HG02678 (cell line): Measurements from ENCODE around the gene HS3ST2.
"Not testable (repeated sequence)": the region's sequence is repeated elsewhere in the genome, so short reads cannot be mapped to it uniquely, and the experiment has no call there.

Experiments
- ATAC-seq: cut with Tn5 transposase; IDR thresholded peaks from one replicate; pipeline ENCODE4 v1.9.1; 2021; ENCODE audit warnings: mild to moderate bottlenecking, moderate library complexity; ENCODE audit not compliant: unreplicated experiment

HS3ST2 gene

GRCh38 chr16:22813223-22813947 is 577 bp upstream of the HS3ST2 start:
- no peak for ATAC-seq

GRCh38 chr16:22814711-22815105 is 746 bp downstream of the HS3ST2 start:
- no peak for ATAC-seq

GRCh38 chr16:22815863-22816262 is 1.9 kb downstream of the HS3ST2 start:
- ATAC-seq = no peak

- ATAC-seq = no peak
Measured at GRCh38 chr16:22816475-22816874, 2.5 kb downstream of the HS3ST2 start.

DNA sequence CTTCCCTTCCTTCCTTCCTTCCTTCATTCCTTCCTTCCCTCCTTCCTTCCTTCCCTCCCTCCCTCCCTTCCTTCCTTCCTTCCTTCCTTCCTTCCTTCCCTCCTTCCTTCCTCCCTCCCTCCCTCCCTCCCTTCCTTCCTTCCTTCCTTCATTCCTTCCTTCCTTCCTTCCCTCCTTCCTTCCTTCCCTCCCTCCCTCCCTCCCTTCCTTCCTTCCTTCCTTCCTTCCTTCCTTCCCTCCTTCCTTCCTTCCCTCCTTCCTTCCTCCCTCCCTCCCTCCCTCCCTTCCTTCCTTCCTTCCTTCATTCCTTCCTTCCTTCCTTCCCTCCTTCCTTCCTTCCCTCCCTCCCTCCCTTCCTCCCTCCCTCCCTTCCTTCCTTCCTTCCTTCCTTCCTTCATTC is 4.8 kb downstream of the HS3ST2 start:
- not testable (repeated sequence) for ATAC-seq

- ATAC-seq = no peak
Measured at GRCh38 chr16:22838681-22839080, 24.7 kb downstream of the HS3ST2 start.

- not testable (repeated sequence) for ATAC-seq
Measured at GRCh38 chr16:22842031-22842430, 28.1 kb downstream of the HS3ST2 start.

DNA sequence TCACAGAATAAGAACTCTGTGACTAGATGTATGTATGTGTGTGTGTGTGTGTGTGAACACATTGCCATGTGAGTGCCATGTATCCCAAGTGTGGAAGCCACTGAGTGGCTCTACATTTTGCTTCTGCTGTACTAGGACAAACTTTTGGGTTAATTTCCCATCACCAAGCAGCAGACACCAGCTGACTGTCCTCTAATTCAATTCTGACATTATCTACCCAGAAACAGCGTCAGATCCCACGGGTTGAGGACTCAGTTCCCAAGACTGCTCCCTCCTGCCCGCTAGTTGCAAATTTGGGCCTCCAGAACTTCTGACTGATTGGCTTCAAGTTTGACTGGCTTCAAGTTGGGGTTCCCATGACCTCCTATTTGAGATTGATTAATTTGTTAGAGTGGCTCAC is 29.2 kb downstream of the HS3ST2 start:
- no peak for ATAC-seq

DNA sequence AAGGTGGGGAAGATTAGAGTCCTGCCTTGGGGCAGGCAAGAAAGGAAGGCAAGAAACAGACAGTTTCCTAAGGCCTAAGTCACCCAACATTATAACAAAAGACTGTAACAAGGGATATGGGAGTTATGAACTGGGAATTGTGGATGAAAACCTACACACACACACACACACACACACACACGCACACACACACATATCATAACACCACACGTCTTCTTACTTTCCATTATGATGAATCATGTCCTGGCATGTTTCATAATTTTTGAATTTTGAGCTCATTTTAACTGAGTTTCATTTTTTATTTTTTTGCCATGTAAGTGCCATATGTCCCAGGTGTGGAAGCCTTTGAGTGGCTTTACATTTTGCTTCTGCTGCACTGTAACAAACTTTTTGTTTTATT is 29.9 kb downstream of the HS3ST2 start:
- no peak for ATAC-seq

- ATAC-seq = no peak
Measured at GRCh38 chr16:22844416-22844815, 30.5 kb downstream of the HS3ST2 start.

DNA sequence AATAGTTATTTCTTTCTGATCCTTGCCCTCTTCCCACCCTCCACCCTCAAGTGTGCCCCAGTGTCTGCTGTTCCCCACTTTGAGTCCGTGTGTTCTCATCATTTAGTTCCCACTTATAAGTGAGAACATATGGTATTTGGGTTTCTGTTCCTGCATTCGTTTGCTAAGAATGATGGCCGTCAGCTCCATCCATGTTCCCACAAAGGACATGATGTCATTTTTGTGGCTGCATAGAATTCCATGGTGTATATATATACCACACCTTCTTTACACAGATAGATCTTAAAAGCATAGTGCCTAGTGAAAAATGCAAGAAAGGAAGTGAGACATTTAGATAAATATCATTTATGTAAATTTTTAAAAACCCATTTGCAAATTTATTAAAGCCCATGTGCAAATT is 33.1 kb downstream of the HS3ST2 start:
- no peak for ATAC-seq

- no peak for ATAC-seq
Measured at GRCh38 chr16:22847690-22848089, 33.7 kb downstream of the HS3ST2 start.

DNA sequence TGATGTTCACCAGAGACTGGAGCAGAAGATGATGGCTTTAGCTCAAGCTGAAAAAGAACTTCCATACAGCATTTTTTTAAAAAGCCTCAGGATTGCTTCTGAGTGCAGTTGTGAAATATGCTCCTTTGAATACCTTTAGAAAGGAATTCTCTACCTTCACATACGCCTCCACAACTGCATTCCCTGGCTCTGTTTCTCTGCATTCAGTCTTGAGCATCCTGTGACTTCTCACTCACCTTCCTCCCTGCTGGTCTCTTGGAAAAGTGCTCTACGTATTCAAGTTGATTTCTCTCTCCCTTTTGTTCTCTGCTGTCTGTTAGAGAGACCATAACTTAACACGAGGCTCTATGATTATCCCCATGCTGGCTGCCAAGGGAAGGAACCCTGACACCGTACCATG is 34.5 kb downstream of the HS3ST2 start:
- ATAC-seq = no peak

- no peak for ATAC-seq
Measured at GRCh38 chr16:22849517-22849916, 35.6 kb downstream of the HS3ST2 start.

GRCh38 chr16:22855231-22855630 is 41.3 kb downstream of the HS3ST2 start:
- no peak for ATAC-seq

DNA sequence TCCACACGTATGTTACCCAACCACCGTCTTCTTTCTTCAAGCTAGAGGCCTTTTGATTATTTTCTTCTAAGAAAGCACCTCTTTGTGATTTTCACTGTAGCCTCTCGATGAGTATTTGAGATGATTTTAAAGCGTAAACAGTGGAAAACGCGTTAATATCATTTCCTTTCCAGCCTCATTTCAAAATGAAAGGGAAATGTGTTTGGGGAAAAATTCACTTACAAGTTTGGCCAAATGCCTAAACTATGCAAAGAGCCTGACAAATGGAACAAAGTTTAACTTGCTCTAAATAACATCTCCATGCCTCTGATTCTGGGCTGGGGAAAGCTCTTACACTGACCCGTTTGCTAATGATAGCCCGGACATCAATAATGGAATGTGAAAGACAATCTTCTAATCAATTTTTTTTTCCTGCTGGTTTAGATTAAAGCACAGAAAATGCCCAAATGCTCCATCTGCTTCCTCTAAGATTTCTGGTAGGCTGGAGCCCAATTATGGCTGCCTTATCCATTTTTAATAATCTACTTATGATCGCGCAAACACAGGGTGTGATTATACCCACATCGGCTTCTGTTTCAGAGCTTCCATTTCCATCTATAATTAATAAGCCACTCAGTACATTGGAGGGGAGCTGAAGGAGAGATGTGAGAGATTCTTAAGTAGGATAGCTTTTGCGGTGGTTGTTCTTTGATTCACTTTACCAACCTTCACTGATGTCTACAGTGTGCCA is 43.5 kb downstream of the HS3ST2 start:
- ATAC-seq = no peak

GRCh38 chr16:22859925-22860324 is 46.0 kb downstream of the HS3ST2 start:
- no peak for ATAC-seq

DNA sequence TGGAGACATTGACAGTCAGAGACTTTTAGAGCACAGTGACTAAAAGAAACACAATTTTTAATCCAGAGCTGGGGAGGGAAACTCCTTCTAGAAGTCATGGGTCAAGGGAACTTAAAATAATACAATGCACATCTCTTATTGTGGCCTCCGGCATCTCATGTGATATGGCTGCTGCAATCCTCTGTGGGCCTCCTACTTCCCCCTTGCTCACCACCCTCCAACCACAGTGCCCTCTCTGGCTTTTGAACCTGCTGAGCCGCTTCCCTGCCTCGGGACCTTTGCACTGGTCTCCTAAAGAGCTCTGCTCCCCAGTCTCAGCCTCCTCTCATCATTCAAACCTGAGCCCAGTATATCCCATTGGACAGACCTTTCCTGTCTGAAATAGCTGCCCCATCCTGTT is 47.6 kb downstream of the HS3ST2 start:
- no peak for ATAC-seq

DNA sequence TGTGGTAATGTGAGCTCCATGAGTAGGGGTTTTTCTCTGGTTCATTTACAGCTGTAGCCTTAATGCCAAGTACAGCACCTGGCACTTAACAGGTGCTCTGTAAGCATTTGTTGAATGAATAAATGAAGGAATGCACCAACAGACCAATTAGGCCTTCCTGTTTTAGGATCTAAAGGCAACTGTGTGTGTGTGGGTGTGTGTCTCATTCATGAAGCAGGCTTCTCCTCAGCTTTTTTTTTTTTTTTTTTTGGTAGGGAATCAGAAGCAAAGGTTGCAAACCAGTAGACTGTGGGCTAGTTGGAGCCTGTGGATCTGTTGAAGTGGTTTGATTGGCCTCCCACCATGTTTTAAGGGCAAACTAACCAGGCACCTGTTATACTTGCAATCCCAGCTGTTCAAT is 48.1 kb downstream of the HS3ST2 start:
- no peak for ATAC-seq

GRCh38 chr16:22864375-22864774 is 50.4 kb downstream of the HS3ST2 start:
- no peak for ATAC-seq

GRCh38 chr16:22868593-22869224 is 54.7 kb downstream of the HS3ST2 start:
- ATAC-seq = no peak

- no peak for ATAC-seq
Measured at GRCh38 chr16:22871861-22872260, 57.9 kb downstream of the HS3ST2 start.
